ENCODE data around the gene SULT4A1. TPM values are rescaled to one million over a fixed set of nuclear protein-coding genes. Genes with fewer than 3 reads are reported as not detected.

Gene SULT4A1
- total and polyA plus RNA-seq, 2 of the 8 experiments (the other 6 are each of a cell fraction or from before 2014, with no cell fraction given): 9.1 to 11.8 TPM

DNA sequence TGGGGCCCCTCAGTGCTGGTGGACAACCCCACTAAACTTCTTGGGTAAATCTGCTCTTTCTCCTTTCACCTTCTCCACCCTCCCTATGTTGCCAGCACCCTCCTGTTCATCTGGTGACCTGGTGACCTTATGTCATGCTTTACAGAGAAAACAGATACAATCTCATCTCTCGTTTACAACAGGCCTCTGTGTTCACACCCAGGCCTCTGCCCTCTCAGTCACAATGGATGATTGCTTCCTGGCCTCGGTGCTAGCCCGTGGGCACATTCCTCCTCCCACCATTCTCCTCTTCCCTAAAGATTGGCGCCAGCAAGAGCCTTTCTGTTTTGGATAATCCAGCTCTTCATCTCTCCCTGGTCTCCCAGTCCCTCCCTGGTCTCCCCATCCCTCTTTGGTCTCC is 49.0 kb upstream of the SULT4A1 start (continued):
- TF ChIP-seq SIN3A (conservative IDR thresholded peaks at IDR 0.05 in 1 of 2, IDR thresholded peaks at IDR 0.05 in 1 of 2; ENCODE audit: low read depth in 1 of 2, low read length in 2 of 2) (no peak), NANOG (IDR thresholded peaks at IDR 0.05; ENCODE audit: insufficient read depth, low read depth, low read length, poor library complexity, severe bottlenecking) (no peak), RBBP5 (IDR thresholded peaks at IDR 0.05; ENCODE audit: borderline replicate concordance, low read depth, low read length) (no peak), EZH2 (IDR thresholded peaks at IDR 0.05; ENCODE audit: low read depth, low read length, severe bottlenecking) (no peak), TAF7 (optimal IDR thresholded peaks at IDR 0.05; ENCODE audit: borderline replicate concordance, low read depth, low read length) (no peak), SIX5 (IDR thresholded peaks at IDR 0.05; ENCODE audit: low read depth, low read length) (no peak), RXRA (IDR thresholded peaks at IDR 0.05; ENCODE audit: insufficient read depth, low read depth, low read length) (no peak)
